GM12874 (cell line): ENCODE measurements around the gene NLRP12.
A peak's percentile ranks its signal among the peaks of the same experiment; 100 is the strongest.

Experiments used
- CTCF ChIP-seq: IDR thresholded peaks from 2 replicates; pipeline ENCODE4 v1.5.1; 2011; ENCODE audit warnings: low read depth, mild to moderate bottlenecking, control low read depth, low read length, moderate library complexity; ENCODE audit not compliant: insufficient read depth

NLRP12 gene

GRCh38 chr19:53824134-53824611 is at the start of gene NLRP12:
Gene NLRP12, minus strand, starts transcription at chr19:53824314. Its CDS starts 140 bp downstream, at chr19:53824174.
- TF ChIP-seq CTCF = no peak

- no peak for TF ChIP-seq CTCF
Measured at GRCh38 chr19:53872762-53873161, 48.6 kb upstream of the NLRP12 start.

GRCh38 chr19:53871454-53871853 is 47.3 kb upstream of the NLRP12 start:
- TF ChIP-seq CTCF = no peak

- no peak for TF ChIP-seq CTCF
Measured at GRCh38 chr19:53870485-53870844, 46.4 kb upstream of the NLRP12 start.

GRCh38 chr19:53868892-53869804 is 45.0 kb upstream of the NLRP12 start:
- TF ChIP-seq CTCF = peak; percentile 16; the same call in 1 of the 2 replicates

- TF ChIP-seq CTCF = no peak
Measured at GRCh38 chr19:53868091-53868891, 44.2 kb upstream of the NLRP12 start.

GRCh38 chr19:53867225-53868090 is 43.3 kb upstream of the NLRP12 start, which contains the start of gene MYADM:
Gene MYADM, plus strand, starts transcription at chr19:53867883. Its CDS starts 5,647 bp downstream, at chr19:53873530.
- TF ChIP-seq CTCF = no peak
